ENCODE data around the gene DIS3L2.

DIS3L2 gene

DNA sequence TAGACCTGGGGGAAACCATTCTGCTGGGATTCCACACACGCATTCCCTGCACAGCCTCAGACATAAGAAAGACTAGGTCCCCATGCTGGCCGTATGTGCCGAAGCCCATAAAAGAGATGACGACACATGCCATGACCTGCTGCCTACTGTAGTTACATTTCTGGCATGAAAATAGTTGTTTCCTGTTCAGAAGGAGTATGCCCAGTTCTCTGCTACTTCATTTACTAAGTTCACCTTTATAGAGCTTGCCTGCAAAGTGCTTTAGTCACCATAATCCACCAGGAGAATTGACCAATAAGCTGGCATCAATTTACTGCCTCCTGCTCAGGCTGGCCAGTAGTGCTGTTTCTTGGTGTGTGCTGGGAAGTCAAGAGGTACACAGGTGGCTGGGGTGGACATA is 266.8 kb downstream of the DIS3L2 start:
- no peak for DNase-seq (ENCODE audit: low read depth in 2 of 2)

DNA sequence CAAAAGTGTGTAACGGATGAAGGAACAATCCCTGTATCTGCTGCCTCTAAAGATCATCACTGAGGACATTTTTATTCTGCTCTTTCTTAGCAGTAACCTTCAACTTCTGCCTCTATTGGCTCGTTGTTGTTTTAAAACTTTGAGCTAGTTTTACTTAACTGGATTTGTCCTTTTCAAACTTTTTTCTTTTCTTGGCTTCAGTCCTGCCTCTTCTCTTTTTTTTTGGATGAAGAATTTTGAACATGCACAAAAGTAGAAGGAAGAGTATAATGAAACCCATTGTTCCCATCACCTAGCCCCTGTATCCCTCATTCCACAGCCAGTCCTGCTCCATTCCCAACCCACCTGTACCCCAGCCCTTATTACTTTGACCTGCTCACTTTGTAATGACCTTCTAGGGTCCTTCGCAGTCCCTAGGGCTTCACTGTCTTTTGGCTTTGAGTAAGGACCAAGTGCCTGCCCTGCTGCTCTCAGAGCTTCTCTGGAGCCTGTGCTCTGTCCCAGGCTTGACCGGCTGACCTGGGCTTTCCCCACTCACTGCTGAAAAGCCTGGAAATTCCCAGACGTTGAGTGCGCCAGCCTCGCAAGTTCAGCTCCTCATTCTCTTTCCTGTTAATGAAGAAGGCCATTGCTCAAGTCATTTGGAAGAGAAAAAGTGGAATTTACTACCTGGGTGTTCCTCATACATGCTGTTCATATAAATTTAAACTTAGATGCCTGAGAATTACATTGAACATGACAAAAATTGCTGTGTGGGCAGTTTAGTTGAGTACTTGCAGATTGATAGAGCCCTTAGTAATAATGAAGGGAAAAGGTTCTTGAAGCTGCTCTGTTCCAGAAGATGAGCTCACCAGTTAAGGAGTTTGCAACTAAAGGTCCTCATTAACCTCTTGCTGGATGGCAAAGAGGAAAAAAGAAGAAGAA is 267.7 kb downstream of the DIS3L2 start:
- no peak for DNase-seq (ENCODE audit: low read depth in 2 of 2)

GRCh38 chr2:232229911-232230310 is 268.4 kb downstream of the DIS3L2 start:
- DNase-seq (ENCODE audit: low read depth in 2 of 2), result no peak

DNA sequence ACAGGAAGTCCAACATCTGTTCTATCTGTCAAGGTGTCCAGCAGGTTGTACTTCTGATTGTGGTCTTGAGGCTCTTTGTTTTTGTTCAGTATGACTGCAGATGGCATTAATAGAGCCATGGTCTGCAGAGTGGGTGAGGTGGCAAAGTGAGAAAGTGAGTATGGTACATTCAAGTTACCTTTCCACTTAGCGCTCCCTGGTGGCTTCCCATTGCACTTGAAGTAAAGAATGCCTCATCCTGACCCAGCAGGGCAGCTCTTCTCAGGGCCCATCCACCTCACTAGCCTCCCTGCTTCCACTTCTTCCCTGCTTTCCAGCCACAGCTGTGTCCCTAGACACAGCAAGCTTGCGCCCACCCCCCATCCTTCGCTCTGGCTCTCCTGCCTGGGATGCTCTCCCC is 269.0 kb downstream of the DIS3L2 start:
- DNase-seq (ENCODE audit: low read depth in 2 of 2), result no peak

DNA sequence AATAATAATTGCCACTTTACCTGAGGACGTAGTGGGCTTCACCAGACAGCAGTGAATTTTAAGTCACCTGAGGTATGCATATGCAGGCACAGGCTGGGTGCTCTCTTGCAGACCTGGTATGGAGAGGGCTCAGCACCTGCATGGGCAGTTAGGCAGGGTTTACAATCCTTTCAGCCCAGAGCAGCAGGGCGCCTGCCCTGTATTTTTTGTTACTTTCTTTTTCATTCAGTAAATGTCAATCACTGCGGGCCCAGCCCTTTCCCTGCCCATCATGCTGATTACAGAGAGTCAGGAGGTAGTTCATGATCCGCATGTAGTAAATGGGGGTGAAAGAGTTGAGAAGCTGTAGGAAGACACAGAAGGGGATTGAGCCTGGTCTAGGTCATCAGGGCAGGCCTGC is 270.0 kb downstream of the DIS3L2 start:
- no peak for DNase-seq (ENCODE audit: low read depth in 2 of 2)

DNA sequence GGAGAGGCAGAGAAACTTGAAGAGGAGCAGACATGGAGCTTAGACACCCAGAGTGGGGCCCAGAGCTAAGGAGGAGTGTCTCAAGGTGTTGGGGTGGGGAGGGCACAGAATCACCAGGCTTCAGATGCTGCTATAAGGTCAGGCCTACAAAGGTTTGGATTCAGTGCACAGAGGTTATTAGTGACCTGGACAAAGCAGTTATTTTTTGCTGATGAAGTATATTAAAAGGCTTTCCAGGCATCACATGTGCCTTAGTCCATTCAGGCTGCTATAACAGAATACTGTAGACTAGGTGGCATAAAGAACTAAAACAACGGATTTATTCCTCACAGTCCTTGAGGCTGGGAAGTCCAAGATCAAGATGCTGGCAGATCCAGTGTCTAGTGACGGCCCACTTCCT is 271.4 kb downstream of the DIS3L2 start:
- no peak for DNase-seq (ENCODE audit: low read depth in 2 of 2)

DNA sequence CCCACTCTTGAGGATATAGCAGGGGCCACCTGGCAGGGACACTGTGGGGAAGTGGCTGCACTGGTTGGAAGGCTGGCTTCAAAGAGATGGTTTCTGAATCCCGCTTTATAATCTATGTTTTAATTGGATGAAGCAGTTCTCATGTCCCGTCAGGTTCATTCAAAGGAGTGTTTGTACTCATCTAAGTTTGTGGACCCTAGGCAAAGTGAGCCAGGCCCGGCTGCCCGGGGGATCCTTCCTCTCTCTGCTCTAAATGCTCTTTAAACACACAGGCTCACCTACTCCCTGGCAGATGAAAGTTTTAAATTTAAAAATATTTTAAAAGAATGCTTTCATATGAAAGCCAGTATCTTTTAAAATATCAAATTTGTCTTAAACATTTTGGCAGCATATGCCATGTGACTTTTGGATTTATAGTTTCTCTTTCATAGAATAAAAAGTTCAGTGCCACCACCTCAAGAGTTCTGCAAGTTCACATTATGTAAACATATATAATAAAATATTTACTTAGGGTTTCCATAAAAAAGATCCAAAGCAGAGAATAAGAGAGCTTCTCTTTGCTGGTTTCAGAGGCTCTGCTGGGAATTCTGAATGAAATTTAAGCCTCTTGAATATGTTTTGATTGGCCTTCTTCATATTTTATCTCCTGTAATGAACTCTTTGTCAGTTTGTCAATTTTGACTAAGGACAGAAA is 273.6 kb downstream of the DIS3L2 start:
- no peak for DNase-seq (ENCODE audit: low read depth in 2 of 2)

- no peak for DNase-seq (ENCODE audit: low read depth in 2 of 2)
Observed at GRCh38 chr2:232235716-232236115, 274.2 kb downstream of the DIS3L2 start.

- no peak for DNase-seq (ENCODE audit: low read depth in 2 of 2)
Observed at GRCh38 chr2:232236200-232236599, 274.7 kb downstream of the DIS3L2 start.

GRCh38 chr2:232237464-232237863 is 276.0 kb downstream of the DIS3L2 start:
- DNase-seq (ENCODE audit: low read depth in 2 of 2), result no peak

- DNase-seq (ENCODE audit: low read depth in 2 of 2), result no peak
Observed at GRCh38 chr2:232238108-232238507, 276.6 kb downstream of the DIS3L2 start.

DNA sequence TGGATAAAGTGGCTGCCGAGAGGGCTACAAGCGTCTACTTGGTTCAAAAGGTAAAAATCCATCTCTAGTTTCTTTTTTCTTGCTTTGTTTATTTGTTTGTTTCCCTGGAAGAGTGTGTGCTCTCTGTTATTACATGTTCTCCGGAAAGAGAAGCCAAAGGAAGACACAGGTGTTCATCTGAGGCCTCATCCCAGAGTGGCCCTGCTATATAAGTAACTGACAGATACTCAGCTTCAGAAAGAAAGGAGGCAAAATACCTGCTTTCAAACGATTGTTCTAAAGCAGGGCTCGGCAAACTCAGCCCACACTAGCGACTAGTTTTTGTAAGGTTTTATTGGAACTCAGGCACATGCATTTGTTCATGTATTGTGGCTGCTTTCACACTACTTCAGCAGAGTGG is 277.1 kb downstream of the DIS3L2 start:
- no peak for DNase-seq (ENCODE audit: low read depth in 2 of 2)

DNA sequence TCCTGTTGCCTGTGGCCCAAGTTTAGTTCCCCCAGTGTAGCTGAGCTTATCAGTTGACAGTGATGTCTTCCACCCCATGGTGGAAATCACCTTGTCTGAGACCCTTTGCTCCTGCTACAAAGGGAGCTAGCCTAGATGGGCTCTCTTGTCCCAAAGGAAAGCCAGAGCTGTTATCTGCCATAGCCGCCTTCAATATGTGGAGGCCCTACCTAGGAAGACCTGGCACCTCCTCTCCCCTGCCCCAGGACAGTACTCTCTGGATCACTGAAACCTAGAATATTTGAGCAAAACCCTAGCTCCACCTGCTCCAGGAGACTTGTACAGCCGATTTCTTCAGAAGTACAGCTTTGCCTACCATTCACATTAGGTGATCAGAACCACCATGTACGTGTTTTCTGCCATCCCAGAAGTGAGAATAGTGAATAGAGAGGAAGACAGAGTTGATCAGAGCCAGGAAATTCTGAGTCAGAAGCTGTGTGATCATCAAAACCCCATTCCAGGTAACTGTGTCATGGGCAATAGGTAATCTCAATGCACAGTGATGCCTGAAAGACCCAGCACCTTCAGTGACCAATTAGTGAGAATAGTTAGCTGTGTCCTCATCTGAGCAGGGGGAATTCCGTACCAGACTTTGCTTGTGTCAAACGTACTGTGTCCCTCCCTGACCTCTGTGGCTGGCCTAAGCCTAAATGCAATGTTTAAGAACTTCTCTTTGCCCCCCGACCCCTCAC is 278.6 kb downstream of the DIS3L2 start:
- DNase-seq (ENCODE audit: low read depth in 2 of 2), result no peak

DNA sequence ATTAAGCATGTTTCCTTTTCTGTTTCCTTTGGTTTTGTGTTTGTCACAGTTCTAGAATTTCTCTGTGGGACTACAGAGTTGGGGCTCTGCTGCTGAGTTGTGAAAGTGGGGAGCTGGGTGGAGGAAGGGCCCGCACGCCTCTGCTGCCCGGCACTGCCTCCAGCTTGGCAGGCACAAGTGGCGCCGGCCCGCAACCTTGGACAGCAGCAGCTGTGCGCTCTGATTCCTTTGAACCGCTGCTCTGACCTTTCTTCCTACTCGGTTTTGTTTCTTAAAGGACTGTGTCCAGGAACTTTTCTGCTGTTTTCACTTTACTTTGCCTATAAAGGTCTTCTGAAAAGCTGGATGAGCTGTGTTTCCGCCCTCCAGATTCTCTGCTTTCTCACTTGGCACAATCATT is 279.4 kb downstream of the DIS3L2 start:
- no peak for DNase-seq (ENCODE audit: low read depth in 2 of 2)

GRCh38 chr2:232242316-232242715 is 280.8 kb downstream of the DIS3L2 start:
- no peak for DNase-seq (ENCODE audit: low read depth in 2 of 2)

- no peak for DNase-seq (ENCODE audit: low read depth in 2 of 2)
Observed at GRCh38 chr2:232245111-232245510, 283.6 kb downstream of the DIS3L2 start.

DNA sequence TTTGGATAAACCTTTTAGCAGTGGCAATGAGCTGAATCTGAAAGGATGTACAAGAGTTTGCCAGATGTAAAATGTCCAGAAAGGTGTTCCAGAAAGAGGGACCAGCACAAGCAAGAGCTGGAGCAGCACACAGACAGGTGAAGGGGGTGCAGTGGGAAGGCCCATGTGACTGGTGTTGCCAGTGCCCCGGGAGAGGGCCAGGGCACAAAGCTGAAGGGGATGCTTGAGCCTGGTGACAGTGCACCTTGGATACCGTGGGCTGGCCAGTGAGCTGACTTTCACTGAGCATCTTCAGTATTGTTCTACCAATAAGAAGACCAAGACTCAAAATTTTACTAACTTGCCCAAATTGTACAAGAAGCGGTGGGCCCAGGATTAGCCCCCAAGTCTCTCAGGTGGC is 284.7 kb downstream of the DIS3L2 start:
- DNase-seq (ENCODE audit: low read depth in 2 of 2), result no peak

DNA sequence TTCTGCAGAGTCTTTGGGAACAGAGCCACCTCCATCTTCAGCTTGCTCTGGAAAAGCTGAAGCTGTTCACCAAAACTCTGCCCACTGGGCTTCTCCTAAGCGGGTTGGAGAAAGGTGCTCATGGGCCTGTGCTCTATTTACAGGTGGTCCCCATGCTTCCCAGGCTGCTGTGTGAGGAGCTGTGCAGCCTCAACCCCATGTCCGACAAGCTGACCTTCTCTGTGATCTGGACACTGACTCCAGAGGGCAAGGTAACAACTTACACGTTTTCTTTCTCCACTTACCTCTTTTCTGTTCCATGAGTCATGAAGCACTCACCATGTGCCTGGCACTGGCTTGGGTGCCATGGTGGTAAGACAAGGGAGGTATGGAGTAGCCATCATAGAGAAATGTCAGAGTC is 287.6 kb downstream of the DIS3L2 start:
- no peak for DNase-seq (ENCODE audit: low read depth in 2 of 2)

GRCh38 chr2:232250246-232251175 is 289.0 kb downstream of the DIS3L2 start:
- no peak for DNase-seq (ENCODE audit: low read depth in 2 of 2)

GRCh38 chr2:232255033-232255432 is 293.5 kb downstream of the DIS3L2 start:
- no peak for DNase-seq (ENCODE audit: low read depth in 2 of 2)

DNA sequence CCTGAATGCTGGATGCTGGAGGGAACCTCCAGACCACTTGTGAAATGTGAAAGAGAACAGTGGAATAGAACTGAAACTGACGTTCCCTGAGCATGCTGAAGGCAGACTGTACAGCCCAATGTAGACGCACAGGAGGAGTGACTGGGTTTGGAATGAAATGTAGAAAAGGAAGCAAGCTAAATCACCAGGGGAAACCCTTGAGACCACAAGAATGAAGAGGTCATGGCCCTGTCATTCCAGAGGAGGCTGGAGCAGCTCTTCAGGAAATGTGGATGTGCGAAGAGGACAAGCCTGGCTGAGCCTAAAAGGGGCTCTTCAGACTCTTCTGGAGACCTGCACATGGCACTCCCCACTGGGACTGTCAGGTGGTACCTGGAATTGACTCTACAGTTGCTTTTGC is 298.6 kb downstream of the DIS3L2 start:
- peak; percentile 65 to 70 for DNase-seq (ENCODE audit: low read depth in 2 of 2)

Measured in fibroblast of skin of left quadriceps (primary cell).